HG03575 (cell line): Measurements from ENCODE around the gene THOP1.

Experiments
- ATAC-seq: cut with Tn5 transposase; IDR thresholded peaks from one replicate; pipeline ENCODE4 v1.9.1; 2021; ENCODE audit not compliant: unreplicated experiment, insufficient number of reproducible peaks, low FRiP score; ENCODE audit errors: extremely low read depth

THOP1 gene

DNA sequence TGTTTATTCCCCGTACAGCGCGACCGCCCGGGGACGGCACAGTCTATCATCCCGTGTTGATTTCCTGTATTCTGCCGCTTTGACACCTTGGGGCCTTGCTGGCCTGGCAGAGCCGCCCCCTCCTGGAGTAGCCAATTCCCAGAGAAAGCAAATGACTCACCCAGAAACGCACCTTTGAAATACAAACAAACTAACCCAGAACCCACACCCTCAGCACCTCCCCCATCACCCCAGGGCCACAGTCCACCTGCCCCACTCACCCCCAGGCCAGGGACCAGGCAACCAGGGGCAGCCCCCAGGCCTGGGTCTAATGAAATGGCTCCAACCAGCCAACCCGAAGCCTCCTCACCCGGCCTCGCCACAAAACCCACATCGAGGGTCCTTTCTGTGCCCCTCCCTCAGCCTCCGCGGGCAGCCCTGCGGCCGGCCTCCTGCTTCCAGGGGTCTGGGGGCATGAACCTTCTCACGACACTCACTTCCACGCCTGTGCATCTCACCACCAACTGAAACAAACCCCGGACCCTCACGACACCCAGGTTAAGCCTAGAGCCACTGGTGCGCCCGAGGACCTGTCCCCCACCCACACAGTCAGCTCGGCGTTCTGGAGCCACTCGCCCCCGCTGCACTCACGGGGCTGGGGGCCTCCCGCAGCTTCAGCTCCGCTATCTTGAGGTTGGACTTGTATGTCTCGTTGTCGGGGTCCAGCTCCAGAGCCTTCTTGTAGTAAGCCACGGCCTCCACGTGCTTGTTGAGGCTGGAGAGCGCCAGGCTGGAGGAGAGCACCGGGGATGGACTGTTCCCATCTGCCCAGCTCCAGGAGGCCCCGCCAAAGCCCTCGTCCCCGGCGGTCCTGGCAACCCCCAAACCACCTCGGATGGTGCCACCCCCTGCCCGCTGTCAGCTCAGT is 23.2 kb upstream of the THOP1 start:
- no peak for ATAC-seq

GRCh38 chr19:2762783-2763496 is 22.4 kb upstream of the THOP1 start:
- ATAC-seq = no peak

- ATAC-seq = no peak
Observed at GRCh38 chr19:2763687-2764086, 21.6 kb upstream of the THOP1 start.

DNA sequence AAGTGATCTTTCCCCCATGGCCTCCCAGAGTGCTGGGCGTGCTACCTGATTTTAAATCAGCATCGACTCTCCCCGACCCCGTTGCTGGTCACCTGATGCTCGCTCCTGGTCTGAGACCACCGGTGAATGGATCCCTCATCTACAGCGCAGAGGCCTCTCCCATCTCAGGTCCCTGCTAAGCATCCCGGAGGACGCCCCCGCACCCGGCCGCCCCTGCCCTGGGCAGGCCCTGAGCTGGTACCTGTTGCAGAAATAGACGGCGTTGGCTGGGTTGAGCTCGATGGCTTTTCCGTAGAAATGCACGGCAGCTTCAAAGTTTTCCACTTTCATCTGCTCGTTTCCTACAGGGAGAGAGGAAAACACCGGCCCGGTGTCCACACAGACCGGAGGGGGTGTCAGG is 20.4 kb upstream of the THOP1 start:
- ATAC-seq = no peak

DNA sequence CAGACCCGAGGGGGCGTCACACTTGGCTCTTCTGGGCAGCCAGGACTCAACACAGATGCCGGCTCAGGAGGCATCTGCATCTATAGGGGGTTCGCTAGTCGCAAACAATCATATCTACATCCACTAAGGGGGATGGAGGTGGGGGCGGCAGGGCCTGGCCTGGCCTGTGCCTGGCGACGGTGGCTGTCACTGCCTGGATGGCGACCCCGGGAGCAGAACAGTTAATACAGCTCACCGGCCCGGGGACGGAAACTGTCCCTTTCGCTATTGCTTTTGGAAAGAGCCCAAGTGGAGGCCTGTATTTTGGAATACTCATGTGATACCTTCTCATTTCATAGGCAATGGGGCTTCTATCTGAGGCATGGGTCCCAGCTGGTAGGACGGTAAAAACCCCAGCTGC is 19.9 kb upstream of the THOP1 start:
- ATAC-seq = no peak

DNA sequence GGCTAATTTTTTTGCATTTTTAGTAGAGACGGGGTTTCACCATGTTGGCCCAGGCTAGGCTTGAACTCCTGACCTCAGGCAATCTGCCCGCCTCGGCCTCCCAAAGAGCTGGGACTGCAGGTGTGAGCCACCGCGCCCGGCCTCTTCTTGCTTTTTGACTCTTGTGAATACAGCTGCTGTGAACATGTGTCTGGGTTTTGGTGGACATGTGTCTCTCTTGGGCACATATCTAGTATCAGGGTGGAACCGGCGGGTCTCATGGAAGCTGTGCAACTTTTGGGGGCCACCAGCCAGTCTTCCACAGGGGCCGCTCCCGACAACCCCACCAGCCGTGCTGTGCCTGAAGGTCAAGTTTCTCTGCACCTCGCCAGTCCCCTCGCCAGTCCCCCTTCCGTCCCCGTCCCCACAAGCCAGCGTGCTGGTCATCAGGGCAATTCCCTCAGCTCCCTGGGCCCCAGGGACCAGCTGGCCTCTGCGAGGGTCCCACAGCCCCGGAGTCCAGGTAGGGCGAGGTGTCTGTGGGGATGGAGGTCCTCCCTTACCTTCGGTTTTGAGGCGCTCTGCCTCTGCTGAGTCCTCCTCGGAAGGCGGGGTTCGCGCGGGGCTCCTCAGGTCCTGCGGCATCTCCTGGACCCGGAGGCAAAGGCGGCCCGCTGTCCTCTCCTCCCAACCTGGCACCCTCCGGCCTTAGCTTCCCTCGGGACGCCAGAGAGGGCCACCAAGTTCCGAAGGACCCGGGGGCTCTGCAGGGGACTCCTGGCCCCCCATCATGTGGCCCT is 18.5 kb upstream of the THOP1 start:
- ATAC-seq = no peak

GRCh38 chr19:2767688-2768087 is 17.6 kb upstream of the THOP1 start:
- ATAC-seq = no peak

GRCh38 chr19:2768365-2769132 is 16.8 kb upstream of the THOP1 start:
- ATAC-seq = no peak

DNA sequence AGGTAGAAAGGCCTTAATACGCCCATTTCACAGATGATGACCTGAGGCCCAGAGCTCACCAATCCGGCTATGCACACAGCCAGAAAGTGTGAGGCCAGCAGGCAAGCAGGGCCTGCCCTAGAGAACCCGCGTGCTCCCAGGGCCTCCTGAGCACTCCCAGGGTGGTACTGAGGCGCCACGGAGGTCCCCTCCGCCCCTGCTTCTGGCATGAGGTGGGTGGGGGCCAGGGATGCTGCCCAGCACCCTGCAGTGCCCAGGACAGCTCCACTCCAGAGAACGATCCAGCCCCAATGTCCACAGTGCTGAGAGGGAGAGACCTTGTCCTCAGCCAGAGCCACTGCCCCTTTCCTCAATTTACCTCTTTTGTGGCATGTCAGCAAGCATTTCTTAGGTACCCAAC is 16.1 kb upstream of the THOP1 start:
- no peak for ATAC-seq

DNA sequence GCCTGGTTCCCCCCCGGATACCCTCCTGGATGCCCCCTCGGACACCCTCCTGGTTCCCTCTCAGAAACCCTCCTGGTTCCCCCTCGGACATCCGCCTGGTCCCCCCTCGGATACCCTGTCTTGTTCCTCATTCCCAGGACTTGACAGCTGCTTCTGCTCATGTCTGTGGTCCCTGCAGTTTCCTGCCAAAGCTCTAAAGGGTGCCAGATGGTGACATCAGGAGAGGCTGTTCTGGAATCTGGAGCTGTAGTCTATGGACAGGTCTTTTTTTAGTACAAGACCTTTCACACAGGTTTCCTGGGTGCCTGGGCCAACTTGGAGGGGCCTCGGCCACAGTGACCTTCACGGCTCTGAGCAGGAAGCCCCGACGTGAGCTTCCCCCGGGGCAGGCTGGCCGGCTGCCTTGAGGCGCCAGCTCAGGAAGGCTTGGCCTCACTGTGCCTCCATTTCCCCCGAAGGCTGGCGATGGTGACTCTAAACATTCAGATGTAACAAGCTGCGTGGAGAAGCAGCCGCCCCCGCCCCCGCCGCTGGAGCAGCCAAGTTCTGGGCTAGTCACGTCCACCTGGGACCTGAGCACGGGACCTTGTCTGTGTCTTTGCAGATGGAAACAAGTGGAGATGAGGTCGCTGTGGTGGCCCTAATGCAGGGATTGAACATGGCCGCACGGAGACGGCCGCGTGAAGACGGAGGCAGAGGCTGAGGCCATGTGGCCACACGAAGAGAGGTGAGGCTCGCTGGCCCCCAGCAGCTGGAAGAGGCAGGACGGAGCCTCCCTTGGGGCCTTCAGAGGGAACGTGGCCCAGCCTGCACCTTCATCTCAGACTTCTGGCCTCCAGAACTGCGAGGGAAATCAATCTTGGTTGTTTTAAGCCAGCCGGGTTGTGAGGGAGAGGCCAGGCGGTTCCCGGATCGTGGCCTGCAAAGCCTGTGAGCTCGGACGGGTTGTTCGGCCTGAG is 15.0 kb upstream of the THOP1 start:
- ATAC-seq = no peak

- no peak for ATAC-seq
Observed at GRCh38 chr19:2771786-2772674, 13.3 kb upstream of the THOP1 start.

DNA sequence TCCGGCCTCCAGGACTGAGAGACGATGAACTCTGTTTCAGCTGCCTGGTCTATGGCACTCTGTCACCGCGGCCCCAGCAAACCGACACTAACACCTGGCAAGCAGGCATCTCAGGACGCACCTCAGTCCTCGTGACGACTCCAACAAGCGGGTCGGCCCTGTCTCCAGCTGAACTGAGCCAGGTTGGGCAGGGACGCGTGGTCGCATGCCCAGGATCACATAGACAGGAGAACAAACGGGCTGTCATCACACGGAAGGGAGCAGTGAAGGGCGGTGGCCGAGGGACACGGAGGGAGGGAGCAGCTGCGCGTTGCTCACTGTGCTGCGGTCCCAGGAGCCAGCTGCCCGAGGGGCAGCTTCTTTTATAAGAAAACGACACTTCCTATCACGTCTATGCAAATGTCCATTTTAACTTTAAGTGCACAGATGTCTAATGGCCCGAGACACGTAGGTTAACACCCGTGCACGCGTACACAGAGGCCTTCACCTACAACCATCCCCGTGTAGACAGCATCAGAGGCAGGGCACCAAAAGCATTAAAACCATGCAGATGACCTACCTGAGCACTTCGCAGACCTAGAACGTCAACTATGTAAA is 11.1 kb upstream of the THOP1 start:
- ATAC-seq = no peak

DNA sequence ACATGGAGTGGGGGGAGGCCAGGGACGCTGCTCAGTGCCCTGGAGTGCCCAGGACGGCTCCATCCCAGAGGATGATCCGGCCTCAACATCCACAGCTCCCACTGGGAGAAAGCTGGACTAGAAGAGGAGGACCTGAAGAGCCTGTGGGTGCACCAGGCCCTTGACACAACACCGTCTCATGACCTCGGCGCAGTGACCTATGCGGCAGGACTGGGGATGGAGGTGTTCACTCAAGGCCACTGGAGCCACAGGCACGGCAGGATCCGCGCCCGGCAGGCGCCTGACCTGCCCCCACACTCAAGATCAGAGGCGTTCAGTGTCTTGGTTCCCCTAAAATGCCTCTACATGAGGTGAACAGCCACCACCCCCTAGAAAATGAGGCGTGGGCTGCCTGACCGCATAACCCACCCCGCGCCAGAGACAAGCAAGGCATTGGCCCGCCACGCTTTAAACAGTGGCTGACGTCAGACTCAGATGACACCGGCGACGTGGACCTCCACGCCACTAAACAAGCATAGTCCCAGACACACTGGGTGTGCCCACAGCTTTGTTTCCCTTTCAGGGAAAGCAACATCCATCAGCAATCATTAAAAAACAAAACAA is 10.2 kb upstream of the THOP1 start:
- no peak for ATAC-seq

GRCh38 chr19:2775556-2776430 is 9.5 kb upstream of the THOP1 start:
- no peak for ATAC-seq

DNA sequence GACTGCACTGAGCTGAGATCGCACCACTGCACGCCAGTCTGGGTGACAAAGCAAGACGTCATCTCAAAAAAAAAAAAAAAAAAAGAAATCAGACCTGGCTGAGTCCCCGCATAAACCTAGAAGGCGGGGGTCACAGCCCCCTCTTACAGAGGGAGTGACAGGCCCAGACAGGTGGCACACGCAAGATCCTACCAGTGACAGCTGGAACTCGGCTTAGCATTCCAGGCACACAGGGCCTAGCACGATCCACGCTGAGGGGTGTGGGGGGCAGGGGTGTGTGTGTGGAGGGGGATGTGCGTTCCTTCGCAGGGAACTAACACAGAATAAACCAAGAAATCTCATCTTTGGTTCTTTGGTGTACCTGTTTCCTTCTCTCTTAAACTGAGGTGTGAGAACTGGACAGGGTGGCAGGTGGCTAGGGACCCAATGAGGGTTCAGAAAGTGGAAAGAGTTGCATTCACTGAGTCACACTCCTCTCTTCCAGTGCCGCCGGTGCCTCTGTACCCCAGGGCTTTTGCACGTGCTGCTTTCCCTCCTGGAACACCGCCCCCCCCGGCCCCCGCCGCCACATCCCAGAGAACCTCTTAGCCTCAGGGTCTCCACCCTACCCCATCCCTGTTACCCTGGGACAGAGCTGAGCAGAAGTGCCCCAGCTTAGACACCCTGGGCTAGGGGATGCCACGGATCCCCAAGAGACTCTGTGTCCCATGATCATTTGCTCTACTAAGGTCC is 7.2 kb upstream of the THOP1 start:
- ATAC-seq = no peak
